ENCODE results near the gene GPR32.
"Not testable (repeated sequence)": the region's sequence is repeated elsewhere in the genome, so short reads cannot be mapped to it uniquely, and the experiment has no call there.

GPR32 gene

DNA sequence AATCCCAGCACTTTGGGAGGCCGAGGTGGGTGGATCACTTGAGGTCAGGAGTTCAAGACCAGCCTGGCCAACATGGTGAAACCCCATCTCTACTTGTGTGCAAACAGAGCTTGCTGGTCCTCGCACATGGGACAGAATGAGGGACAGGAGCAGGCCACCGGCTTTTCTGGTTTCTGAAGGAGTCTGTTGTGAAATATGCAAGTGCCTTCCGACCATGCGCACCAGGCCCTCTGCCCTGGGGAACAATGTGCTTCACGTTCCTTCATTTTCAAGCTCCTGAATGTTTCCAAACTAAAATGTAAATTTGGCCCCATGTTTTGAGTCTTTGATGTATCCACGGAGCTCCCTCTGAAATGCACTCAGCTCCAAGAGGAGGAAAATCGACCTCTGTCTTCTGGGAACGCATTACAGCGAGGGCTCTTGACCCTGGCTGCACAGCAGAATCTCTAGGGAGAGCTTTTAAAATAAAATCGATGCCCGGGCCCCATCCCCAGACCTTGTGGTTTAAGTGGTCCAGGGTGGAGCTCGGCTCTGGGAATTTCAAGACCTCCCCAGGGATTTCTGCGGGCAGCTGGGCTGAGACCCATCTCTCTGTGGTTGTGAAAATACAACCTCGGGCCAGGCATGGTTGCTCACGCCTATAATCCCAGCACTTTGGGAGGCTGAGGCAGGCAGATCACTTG lies 10.6 kb downstream of the GPR32 start:
- no peak for DNase-seq

DNA sequence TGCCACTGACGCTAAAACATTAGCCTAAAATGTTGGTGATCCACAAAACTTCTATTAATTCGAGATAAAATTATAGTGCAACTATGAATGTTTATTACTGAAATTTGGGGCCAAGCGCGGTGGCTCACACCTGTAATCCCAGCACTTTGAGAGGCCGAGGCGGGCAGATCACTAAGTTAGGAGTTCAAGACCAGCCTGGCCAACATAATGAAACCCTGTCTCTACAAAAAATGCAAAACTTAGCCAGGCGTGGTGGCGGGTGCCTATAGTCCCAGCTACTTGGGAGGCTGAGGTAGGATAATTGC lies 13.5 kb downstream of the GPR32 start:
- DNase-seq, result not testable (repeated sequence)

DNA sequence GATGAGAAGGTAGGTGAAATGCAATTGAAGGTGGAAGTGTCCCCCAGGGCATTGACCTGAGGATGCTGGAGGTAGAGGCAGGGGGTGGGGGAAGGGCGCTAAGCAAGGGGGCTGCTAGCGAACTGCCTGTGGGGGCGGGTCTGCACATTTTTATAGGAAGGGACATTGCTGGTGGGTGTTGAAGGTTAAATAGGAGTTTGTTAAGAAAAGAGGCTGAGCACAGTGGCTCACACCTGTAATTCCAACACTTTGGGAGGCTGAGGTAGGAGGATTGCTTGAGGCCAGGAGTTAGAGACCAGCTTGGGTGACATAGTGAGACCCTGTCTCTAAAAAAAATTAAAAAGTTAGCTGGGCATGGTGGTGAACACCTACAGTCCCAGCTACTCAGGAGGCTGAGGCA lies 14.4 kb downstream of the GPR32 start:
- no peak for DNase-seq

DNA sequence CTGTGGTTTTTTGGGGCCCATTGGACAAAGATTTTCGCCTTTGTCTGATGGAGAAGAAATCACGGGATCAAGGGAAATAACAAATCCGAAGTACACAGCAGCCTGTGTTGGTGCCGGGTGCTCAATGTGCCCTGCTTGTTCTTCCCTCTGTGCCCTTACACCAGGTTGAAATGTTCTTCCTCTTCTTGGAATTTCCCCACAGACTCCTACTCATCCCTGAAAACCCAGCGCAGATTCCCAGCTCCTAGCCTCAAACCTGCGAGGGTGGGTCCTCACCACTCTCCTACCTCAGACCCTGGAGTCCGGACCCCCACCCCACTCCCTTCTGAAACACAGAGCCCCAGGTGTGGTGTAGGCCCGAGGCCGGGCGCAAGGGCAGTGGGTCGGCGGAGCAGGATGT lies 15.1 kb downstream of the GPR32 start:
- DNase-seq, result no peak

DNA sequence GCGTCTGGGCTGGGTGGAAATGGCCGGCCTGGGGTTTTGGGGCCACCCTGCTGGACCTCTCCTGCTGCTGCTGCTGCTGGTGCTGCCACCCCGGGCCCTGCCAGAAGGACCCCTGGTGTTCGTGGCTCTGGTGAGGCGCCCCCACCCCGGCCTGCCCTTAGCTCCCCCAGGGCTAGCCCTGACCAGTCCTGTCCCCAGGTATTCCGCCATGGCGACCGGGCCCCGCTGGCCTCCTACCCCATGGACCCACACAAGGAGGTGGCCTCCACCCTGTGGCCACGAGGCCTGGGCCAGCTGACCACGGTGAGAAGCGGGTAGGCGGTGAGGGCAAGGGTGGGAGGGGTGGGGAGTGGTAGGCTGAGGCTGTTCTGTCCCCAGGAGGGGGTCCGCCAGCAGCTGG lies 20.1 kb downstream of the GPR32 start, which contains the start of gene ACP4:
Gene ACP4 (plus strand): TSS at position 20 of the 400 bp plus-strand sequence. CDS start 0 bp downstream, at position 20.
- DNase-seq, result no peak

DNA sequence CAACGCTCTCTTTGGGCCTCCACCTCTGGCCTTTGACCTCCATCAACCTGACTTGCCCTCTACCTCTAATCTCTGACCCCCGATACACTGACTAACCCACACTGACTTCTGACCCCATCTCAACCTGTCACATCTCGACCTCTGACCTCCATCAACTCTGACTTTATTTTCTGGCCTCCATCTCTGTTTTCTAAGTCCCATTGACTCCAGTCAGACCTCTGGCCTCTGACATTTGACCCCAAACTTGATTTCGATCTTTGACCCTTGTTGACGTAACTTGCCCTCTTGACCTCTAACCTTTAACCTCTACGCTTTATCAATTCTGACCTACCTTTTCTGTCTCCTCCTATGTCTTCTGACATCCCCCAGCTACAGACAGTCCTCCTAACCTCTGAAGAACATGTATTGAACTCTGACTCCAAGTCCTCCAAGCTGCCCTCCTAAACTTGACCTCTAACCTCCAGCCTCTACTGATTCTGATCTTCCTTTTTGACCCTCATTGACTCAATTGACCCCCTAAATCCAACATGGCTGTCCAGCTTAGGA lies 20.7 kb downstream of the GPR32 start:
- DNase-seq, result peak; percentile 13

DNA sequence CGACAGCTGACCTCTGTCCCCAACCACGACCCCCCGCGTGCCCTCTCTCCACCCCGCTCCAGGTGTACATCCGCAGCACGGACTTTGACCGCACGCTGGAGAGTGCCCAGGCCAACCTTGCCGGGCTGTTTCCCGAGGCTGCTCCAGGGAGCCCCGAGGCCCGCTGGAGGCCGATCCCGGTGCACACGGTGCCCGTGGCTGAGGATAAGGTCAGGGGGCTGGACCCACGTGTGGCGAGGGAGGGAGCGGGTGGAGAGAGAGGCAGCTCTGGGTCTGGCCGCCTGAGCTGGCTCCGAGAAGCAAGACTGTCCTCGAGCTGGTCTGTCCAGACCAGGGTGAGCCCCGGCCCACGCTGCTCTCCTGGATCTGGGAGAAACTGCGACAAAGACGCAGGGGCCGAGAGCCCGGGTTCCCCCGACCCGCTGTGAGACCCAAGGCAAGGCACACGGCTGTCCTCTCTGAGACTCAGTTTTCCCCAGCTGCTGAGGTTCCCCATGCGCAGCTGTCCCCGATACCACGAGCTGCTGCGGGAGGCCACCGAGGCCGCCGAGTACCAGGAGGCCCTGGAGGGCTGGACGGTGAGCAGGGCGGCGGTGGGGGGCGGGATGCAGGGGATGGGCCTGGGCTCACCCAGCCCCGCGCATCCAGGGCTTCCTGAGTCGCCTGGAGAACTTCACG lies 21.5 kb downstream of the GPR32 start:
- no peak for DNase-seq

DNA sequence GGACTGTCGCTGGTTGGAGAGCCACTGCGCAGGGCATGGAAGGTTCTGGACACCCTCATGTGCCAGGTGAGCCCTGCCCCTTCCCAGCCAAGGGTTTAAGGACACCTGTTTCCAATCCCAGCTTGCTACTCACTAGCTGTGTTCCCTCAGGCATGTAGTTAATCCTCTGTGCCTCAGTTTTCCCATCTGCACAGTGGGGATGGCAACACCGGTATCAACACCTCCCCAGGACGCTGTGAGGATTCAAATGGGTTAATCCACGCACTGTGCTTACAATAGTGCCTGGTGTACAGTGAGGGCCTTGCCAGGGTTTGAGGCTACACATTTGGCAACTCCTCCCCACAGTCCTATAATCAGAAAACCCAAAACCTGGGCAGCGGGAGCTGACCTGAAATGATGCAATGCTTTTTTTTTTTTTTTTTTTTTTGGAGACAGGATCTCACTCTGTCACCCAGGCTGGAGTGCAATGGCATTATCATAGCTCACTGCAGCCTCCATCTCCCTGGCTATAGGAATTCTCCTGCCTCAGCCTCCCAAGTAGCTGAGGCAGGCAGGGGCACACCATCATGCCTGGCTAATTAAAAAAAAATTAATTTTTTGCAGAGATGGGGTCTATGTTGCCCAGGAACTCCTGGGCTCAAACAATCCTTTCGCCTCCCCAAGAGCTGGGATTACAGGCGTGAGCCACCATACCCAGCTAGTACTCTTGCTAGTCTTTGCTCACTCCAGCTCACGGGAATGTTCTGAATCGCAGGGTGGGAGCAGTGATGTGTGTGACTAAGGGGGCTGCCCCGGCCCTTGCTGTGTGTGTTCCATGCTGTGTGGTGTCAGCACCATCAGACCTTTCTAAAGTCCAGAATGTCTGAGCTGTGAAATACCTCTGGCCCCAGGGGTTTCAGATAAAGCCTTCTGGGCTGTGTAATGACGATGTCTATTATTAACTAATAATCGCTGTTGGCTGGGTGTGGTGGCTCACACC lies 22.3 kb downstream of the GPR32 start:
- no peak for DNase-seq

DNA sequence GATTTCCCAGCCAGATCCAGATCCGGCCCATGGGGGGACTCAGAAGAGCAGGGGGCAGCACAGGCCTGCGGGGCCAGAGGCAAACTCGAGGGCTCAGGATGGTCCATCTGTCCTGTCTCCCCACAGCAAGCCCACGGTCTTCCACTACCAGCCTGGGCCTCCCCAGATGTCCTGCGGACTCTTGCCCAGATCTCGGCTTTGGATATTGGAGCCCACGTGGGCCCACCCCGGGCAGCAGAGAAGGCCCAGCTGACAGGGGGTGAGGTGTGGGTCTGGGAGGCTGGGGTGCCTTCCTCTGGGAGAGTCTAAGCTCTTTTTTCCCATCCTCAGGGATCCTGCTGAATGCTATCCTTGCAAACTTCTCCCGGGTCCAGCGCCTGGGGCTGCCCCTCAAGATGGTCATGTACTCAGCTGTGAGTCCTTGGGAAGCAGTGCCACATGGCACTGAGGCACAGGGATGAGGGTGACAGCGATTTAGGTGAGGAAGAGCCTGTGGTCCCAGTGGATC lies 23.3 kb downstream of the GPR32 start:
- DNase-seq, result no peak

DNA sequence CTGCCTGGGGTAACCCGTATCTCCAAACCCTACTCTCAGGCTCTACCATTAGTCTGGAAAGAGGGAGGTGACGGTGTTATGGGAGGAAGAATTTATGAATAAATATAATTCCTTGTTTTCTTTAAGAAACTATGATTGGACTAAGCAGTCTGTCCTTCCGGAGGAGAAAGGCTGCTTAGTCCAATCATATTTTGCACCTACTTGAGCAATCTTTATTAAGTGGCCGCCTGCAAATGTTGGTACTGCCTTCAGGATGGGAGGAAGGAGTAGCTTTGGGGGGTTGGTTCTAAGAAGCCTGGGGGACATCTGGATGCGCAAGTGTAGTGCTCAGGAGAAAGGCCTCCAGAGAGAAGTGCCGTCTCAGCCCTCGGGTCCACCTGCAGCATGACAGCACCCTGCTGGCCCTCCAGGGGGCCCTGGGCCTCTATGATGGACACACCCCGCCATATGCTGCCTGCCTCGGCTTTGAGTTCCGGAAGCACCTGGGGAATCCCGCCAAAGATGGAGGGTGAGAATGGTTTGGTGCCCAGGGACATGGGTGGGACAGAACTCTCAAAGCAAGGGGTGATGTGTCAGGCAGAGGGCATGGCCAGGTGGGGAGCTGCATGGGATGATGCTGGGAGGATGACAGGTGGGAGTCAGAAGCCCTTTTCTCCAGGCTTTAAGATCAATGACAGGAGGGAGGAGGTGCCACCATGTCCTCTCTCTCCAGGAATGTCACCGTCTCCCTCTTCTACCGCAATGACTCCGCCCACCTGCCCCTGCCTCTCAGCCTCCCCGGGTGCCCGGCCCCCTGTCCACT lies 24.0 kb downstream of the GPR32 start:
- DNase-seq, result no peak

DNA sequence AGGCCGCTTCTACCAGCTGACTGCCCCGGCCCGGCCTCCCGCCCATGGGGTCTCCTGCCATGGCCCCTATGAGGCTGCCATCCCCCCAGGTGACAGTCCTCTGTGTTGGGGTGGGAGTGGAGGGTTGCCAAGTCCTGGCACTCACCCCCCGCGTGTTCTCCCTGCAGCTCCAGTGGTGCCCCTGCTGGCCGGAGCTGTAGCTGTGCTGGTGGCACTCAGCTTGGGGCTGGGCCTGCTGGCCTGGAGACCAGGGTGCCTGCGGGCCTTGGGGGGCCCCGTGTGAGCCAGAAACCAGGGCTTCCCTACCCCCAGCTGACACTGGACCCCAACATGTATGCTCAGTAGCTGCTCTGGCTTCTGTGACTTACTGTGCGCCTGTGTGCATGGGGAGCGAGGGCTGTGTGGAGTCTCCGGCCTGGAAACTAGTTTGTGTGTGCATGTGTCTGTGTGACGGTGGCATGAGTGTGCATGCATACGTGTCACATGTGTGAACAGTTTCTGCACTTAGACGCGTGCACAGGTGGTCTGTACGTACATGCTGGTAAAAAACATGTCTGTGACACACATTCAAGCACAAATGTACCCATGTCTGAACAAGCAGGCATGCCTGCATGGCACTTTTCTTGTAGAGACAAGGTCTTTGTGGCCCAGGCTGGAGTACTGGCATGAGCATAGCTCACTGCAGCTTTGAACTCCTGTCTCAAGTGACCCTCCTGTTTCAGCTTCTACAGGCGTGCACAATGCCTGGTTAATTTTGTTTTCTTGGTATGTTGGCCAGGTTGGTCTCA lies 24.8 kb downstream of the GPR32 start:
- DNase-seq, result no peak

DNA sequence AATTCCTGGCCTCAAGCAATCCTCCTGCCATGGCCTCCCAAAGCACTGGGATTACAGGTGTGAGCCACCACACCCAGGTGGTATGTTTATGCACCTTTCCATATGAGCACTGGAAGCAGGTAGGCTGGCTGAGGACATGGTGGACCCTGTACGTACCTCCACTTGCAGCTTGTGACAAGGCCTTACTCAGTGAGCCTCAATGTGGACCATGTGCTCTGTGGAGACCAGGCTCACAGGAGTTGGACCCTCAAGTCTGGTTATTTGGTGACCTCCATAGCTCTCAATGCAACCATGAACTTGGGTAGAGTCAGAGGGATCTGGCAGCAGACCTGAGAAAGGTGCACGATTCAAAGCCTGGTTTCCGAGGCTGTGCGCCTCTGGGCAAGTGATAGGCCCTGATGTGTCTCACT lies 25.4 kb downstream of the GPR32 start:
- DNase-seq, result no peak

DNA sequence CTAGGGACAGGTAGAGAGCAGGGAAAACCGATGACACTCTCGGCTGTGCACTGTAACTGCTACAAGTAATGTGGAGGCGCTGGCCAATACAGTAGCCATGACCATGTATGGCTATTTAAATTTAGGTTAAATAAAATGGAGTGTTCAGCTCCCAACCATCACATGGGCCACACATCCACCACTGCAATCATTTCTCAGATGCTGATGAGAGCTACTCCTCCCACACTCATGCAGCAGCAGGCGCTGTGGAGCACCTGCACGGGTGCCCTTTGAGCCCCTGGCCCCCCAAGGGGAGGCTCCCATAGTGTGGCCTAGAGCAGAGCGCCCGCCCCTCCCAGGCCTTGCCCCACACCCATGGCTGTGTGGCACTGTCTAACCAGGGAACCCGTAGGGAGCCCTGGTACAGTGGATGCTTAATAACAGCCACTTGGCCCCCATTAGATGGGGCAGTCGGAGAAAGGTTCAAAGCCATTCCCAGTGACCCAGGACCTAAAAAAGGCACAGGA lies 25.9 kb downstream of the GPR32 start:
- no peak for DNase-seq

DNA sequence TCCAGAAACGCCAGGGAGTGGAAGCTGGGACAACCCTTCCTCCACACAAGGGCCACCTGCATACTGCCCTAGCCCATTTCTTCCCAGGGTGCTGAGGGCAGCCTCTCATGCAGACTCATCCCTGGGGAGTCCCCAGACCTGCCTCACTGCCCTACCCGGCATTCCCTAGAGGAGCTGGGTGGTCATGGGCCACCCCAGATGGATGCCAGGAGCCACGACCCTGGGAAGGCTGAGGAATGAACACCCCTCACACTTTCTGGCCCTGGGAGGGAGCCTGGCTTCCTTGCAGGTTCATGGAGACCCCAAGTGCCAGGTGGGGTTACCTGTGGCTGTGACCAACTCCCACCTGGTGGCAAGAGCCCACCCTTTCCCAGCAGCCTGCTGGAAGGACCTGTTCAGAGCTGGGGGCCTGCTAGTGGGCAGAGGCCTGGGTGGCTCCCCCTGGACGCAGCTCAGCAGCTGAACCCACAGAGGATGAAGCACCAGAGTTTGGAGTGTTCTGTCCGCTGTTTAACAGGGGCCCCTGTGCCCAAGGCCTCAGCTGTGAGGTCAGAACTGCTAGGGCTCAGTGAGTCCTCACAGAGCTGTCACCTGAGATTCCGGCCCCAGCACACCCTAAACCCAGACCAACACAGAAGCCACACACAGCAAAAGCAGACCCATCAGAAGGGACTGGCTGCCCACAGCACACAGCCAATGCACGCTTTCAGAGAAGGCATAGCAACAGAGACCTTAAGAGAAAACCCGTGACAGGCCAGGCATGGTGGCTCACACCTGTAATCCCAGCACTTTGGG lies 26.6 kb downstream of the GPR32 start:
- DNase-seq, result no peak

DNA sequence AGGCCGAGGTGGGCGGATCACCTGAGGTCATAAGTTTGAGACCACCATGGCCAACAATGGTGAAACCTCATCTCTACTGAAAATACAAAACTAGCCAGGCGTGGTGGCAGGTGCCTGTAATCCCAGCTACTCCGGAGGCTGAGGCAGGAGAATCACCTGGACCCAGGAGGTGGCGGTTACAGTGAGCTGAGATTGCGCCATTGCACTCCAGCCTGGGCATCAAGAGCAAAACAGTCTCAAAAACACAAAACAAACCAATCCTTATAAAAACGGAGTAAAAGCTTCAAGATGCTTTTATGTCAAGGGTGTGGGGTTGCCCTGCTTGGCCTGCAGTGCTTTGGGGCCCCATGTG lies 27.1 kb downstream of the GPR32 start:
- no peak for DNase-seq

DNA sequence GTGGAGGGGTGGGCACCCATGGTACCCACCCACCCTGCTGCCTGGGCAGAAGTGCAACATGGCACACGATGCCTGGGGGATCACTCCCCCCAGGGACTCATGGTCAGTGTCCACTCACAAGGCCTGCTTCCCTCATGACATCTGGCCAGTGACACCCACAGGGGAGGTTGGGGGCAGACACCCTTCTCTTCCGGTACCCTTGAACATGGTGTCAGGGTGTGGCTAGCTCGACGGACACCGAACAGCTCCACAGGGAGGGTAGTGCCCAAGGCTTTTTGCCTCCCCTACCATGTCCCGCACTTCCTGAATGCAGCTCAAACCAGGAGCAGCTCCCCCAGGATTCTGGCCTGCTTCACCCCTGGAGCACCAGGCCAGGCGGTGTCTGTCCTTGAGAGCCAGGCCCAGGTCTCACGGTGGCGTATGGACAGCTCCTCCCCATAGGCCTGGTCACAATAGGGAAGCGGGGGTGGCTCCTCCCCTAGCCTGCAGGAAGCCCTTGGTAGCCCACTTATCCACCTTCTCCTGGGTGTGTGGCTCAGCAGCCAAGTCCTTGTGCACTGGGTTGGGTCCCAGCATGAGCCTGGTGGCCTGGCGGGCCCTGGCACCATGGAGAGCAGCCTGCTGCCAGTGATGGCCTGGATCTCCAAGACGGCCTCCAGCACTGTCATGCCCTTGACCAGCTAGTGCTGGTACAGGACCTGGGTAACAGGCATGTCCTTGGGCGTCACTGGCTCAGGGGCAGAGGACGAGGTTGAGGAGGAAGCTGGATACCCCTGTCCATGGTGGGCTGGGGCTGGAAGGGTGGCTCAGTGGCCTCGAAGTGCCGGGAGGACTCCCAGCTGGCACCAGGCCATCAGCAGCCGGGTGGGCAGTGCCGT lies 27.8 kb downstream of the GPR32 start:
- no peak for DNase-seq

DNA sequence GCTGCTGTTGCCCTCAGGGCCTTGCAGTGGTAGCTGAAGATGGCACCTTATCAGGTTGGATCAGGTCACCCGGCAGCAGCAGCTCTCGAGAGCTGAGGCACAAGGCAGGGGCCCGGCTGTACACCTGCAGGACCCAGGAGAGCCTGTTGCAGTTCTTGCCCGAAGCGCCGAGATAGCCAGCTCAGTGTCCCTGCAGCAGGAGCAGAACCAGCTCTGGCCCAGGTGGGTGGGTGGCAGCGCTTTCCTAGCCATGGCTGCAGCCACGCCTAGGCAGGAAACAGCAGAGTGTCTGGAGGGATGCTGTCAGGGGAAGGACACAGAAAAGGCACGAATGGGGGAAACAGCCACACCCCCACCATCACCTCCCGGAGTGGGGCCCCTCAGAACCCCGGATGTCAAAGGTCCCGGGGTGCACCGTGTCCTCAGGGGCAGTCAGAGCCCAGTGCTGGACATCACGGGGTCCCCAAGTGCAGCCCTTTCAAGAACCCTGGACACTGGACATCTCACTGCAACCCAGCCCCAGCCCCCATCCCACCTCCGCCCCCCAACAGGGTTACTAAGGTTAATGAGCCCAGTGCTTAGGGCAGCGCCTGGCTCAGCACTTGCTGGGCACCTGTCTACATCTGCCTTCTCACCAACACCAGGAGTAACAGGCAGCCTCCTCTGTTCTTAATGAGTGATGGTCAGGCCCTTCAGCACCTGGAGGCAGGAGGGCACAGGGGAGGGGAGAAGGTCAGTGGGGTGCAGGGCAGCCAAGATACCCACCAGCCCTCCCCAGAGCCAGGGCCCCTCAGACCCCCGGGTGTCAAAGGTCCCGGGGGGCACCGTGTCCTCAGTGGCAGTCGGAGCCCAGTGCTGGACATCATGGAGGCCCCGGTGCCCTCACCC lies 28.6 kb downstream of the GPR32 start:
- no peak for DNase-seq

DNA sequence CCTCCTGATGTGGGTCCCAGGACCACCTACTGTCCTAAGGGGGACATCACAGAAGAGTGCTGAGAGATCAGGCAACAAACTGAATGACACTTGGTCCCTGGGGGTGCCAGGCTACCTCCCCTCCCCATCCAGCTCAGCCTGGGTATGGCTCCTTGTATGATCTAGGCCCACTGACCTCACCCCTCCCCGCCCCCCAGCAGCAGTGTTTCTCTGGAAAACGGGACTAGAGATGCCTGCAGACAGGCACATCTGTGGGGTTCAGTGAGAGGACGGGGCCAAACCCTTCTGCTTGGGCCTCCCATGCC lies 29.2 kb downstream of the GPR32 start:
- DNase-seq, result no peak

Data from right kidney (tissue), 1 donor.